HL-60 (cell line): ENCODE data around the gene PAK3.

Source experiments
- GABPA ChIP-seq: IDR thresholded peaks from 2 replicates; pipeline ENCODE4 v1.6.1; 2012; ENCODE audit warnings: low read depth
- POLR2AphosphoS5 ChIP-seq: IDR thresholded peaks from 2 replicates; pipeline ENCODE4 v1.6.1; 2012; ENCODE audit warnings: low read depth
- SPI1 ChIP-seq: IDR thresholded peaks from 2 replicates; pipeline ENCODE4 v1.6.1; 2012; ENCODE audit warnings: low read depth, mild to moderate bottlenecking, borderline replicate concordance
- TF ChIP-seq, protein P1 (sequence below): IDR thresholded peaks from one replicate; pipeline ENCODE4 v1.5.1; 2011; ENCODE audit warnings: low read length, control low read depth, inconsistent platforms; ENCODE audit not compliant: insufficient read depth
- TF ChIP-seq, protein P2 (sequence below): IDR thresholded peaks from 2 replicates; pipeline ENCODE4 v1.6.1; 2012; ENCODE audit warnings: low read depth; ENCODE audit not compliant: insufficient replicate concordance

DNA sequence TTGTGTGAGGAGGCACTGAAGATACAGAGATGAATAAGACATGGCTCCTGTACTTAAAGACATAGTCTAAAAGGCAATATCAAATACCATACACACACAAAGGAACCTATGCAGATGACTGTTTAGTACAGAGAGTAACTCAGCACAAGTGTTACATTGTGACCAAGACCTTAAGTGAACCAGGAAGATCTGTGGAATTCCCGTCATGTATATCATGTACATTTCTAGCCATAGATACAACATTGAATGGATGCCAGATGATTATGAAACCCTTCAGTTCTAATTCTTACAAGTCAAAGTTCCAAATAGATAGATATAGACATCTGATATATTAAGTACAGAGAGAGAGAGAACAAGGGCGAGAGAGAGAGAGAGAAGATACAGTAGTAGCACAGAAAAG, 73.2 kb downstream of the PAK3 start:
- TF ChIP-seq, protein P1, sequence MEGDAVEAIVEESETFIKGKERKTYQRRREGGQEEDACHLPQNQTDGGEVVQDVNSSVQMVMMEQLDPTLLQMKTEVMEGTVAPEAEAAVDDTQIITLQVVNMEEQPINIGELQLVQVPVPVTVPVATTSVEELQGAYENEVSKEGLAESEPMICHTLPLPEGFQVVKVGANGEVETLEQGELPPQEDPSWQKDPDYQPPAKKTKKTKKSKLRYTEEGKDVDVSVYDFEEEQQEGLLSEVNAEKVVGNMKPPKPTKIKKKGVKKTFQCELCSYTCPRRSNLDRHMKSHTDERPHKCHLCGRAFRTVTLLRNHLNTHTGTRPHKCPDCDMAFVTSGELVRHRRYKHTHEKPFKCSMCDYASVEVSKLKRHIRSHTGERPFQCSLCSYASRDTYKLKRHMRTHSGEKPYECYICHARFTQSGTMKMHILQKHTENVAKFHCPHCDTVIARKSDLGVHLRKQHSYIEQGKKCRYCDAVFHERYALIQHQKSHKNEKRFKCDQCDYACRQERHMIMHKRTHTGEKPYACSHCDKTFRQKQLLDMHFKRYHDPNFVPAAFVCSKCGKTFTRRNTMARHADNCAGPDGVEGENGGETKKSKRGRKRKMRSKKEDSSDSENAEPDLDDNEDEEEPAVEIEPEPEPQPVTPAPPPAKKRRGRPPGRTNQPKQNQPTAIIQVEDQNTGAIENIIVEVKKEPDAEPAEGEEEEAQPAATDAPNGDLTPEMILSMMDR: no peak
- no peak for TF ChIP-seq SPI1
- no peak for TF ChIP-seq GABPA
- TF ChIP-seq POLR2AphosphoS5: no peak
- TF ChIP-seq, protein P2, sequence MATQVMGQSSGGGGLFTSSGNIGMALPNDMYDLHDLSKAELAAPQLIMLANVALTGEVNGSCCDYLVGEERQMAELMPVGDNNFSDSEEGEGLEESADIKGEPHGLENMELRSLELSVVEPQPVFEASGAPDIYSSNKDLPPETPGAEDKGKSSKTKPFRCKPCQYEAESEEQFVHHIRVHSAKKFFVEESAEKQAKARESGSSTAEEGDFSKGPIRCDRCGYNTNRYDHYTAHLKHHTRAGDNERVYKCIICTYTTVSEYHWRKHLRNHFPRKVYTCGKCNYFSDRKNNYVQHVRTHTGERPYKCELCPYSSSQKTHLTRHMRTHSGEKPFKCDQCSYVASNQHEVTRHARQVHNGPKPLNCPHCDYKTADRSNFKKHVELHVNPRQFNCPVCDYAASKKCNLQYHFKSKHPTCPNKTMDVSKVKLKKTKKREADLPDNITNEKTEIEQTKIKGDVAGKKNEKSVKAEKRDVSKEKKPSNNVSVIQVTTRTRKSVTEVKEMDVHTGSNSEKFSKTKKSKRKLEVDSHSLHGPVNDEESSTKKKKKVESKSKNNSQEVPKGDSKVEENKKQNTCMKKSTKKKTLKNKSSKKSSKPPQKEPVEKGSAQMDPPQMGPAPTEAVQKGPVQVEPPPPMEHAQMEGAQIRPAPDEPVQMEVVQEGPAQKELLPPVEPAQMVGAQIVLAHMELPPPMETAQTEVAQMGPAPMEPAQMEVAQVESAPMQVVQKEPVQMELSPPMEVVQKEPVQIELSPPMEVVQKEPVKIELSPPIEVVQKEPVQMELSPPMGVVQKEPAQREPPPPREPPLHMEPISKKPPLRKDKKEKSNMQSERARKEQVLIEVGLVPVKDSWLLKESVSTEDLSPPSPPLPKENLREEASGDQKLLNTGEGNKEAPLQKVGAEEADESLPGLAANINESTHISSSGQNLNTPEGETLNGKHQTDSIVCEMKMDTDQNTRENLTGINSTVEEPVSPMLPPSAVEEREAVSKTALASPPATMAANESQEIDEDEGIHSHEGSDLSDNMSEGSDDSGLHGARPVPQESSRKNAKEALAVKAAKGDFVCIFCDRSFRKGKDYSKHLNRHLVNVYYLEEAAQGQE: no peak
